ENCODE measurements around the gene BEGAIN.

Gene BEGAIN

GRCh38 chr14:100615736-100616695 lies 28.8 kb upstream of the BEGAIN start:
- DNase-seq (ENCODE audit: low spot score): no peak

- DNase-seq (ENCODE audit: low spot score): no peak
These were observed 27.6 kb upstream of the BEGAIN start for GRCh38 chr14:100614803-100615202.

- DNase-seq (ENCODE audit: low spot score): no peak
These were observed 25.8 kb upstream of the BEGAIN start for GRCh38 chr14:100612986-100613385.

GRCh38 chr14:100611811-100612480 lies 24.7 kb upstream of the BEGAIN start:
- no peak for DNase-seq (ENCODE audit: low spot score)

GRCh38 chr14:100610511-100611217 lies 23.4 kb upstream of the BEGAIN start:
- no peak for DNase-seq (ENCODE audit: low spot score)

GRCh38 chr14:100609941-100610391 lies 22.7 kb upstream of the BEGAIN start:
- no peak for DNase-seq (ENCODE audit: low spot score)

- DNase-seq (ENCODE audit: low spot score): no peak
These were observed 22.2 kb upstream of the BEGAIN start for GRCh38 chr14:100609331-100609870.

- DNase-seq (ENCODE audit: low spot score): no peak
These were observed 21.5 kb upstream of the BEGAIN start for GRCh38 chr14:100608586-100609330.

- no peak for DNase-seq (ENCODE audit: low spot score)
These were observed 20.8 kb upstream of the BEGAIN start for GRCh38 chr14:100608064-100608463.

- DNase-seq (ENCODE audit: low spot score): peak; percentile 15
These were observed 20.4 kb upstream of the BEGAIN start for GRCh38 chr14:100607611-100607956.

GRCh38 chr14:100606687-100607610 lies 19.7 kb upstream of the BEGAIN start:
- no peak for DNase-seq (ENCODE audit: low spot score)

- DNase-seq (ENCODE audit: low spot score): no peak
These were observed 18.8 kb upstream of the BEGAIN start for GRCh38 chr14:100605706-100606686.

- no peak for DNase-seq (ENCODE audit: low spot score)
These were observed 18.0 kb upstream of the BEGAIN start for GRCh38 chr14:100605230-100605629.

- DNase-seq (ENCODE audit: low spot score): no peak
These were observed 17.5 kb upstream of the BEGAIN start for GRCh38 chr14:100604709-100605108.

GRCh38 chr14:100604121-100604501 lies 16.9 kb upstream of the BEGAIN start:
- DNase-seq (ENCODE audit: low spot score): no peak

- no peak for DNase-seq (ENCODE audit: low spot score)
These were observed 16.3 kb upstream of the BEGAIN start for GRCh38 chr14:100603341-100604120.

- no peak for DNase-seq (ENCODE audit: low spot score)
These were observed 15.5 kb upstream of the BEGAIN start for GRCh38 chr14:100602621-100603230.

- DNase-seq (ENCODE audit: low spot score): no peak
These were observed 14.7 kb upstream of the BEGAIN start for GRCh38 chr14:100601914-100602313.
